K562 (cell line): ENCODE results near the gene EPHB2. TPM values are rescaled to one million over a fixed set of nuclear protein-coding genes. Genes with fewer than 3 reads are reported as not detected.

Experiments
- ATAC-seq: fragments of 200-7000 bp; cut with Tn5 transposase; 3 replicates; pipeline ENCODE4 v1.9.1; 2020; ENCODE audit warnings: moderate library complexity
- BruUV-seq: library from RNA; stranded (reverse); fragments of 400-500 nt; replicated peaks from 2 replicates; lab custom pipeline; 2021; lab: Mats Ljungman, UMichigan
- CTCF ChIA-PET: fragments of 300-600 bp; formaldehyde crosslinking; extraction: SDS; loops from one replicate; lab custom pipeline; 2021; ENCODE audit warnings: low intra/inter-chr PET ratio; lab: Yijun Ruan, JAX
- POLR2A ChIA-PET: fragments of 300-600, 350-650 bp; sonication (Branson Sonifier 250); formaldehyde crosslinking; extraction: SDS; loops from one replicate; lab custom pipeline; 2021; ENCODE audit warnings: antibody characterized with exemption, inconsistent platforms; lab: Yijun Ruan, JAX
- DNase-seq, 4 experiments: peaks; one replicate each; pipeline versions ENCODE4 v3.0.0 to v3.0.0-alpha.2; 2011 to 2018; ENCODE audit warnings: low spot score in 3 of 4, mixed read lengths in 3 of 4; ENCODE audit errors: extremely low read depth in 1 of 4
- FAIRE-seq: peaks from 2 replicates; lab custom pipeline; 2011; peaks lifted over from hg19 to GRCh38; lab: Jason Lieb, UNC
- H2AFZ ChIP-seq: 2 replicates; pipeline ENCODE4 v1.6.0; 2011; ENCODE audit warnings: low read depth, low read length, control low read depth, inconsistent platforms
- H3K27ac ChIP-seq: fragments of 200-600 bp; 3 replicates; pipeline ENCODE4 v1.8.0; 2011; ENCODE audit warnings: low read depth, mild to moderate bottlenecking, control low read depth, inconsistent platforms, low read length, moderate library complexity, mixed read lengths; ENCODE audit errors: extremely low read depth
- H3K27me3 ChIP-seq, 2 experiments: fragments of 300-600 bp in 1 of 2; 2 replicates in 1 of 2; 3 replicates in 1 of 2; pipeline versions ENCODE4 v1.6.0 to v1.8.0; 2011; ENCODE audit warnings: inconsistent platforms in 2 of 2, low read length in 2 of 2, mild to moderate bottlenecking in 1 of 2, mixed read lengths in 1 of 2, moderate library complexity in 1 of 2; ENCODE audit not compliant: control insufficient read depth in 2 of 2, insufficient read depth in 2 of 2
- H3K36me3 ChIP-seq: fragments of 300-600 bp; 3 replicates; pipeline ENCODE4 v1.8.0; 2011; ENCODE audit warnings: mild to moderate bottlenecking, low read length, inconsistent platforms; ENCODE audit not compliant: control insufficient read depth, insufficient read depth
- H3K4me1 ChIP-seq, 2 experiments: fragments of 200-600 bp in 1 of 2; replicated peaks in 1 of 2; 2 replicates in 1 of 2; 3 replicates in 1 of 2; pipeline versions ENCODE4 v1.5.1 to v1.8.0; 2011; ENCODE audit warnings: inconsistent platforms in 2 of 2, low read length in 2 of 2, mild to moderate bottlenecking in 1 of 2, mixed read lengths in 1 of 2, moderate library complexity in 1 of 2; ENCODE audit not compliant: control insufficient read depth in 2 of 2, insufficient read depth in 2 of 2
- H3K4me2 ChIP-seq: 2 replicates; pipeline ENCODE4 v1.6.1; 2011; ENCODE audit warnings: low read length, control low read depth, inconsistent platforms, mixed read lengths; ENCODE audit not compliant: insufficient read depth
- H3K4me3 ChIP-seq: fragments of 200-600 bp; sonication (generic), shearing (Covaris generic); 2 replicates; pipeline ENCODE4 v1.5.1; 2016; ENCODE audit warnings: control low read depth, inconsistent platforms
- H3K79me2 ChIP-seq: fragments of 200-600 bp; 3 replicates; pipeline ENCODE4 v1.8.0; 2011; ENCODE audit warnings: low read length, inconsistent platforms; ENCODE audit not compliant: control insufficient read depth, insufficient read depth
- H3K9ac ChIP-seq, 2 experiments: 2 replicates each; pipeline versions ENCODE4 v1.6.0 to v1.6.1; 2011; ENCODE audit warnings: low read depth in 2 of 2, low read length in 2 of 2, control low read depth in 1 of 2, inconsistent platforms in 1 of 2, mild to moderate bottlenecking in 1 of 2, mixed read lengths in 1 of 2; ENCODE audit not compliant: insufficient read depth in 1 of 2
- H3K9me1 ChIP-seq: one replicate; pipeline ENCODE4 v1.6.0; 2011; ENCODE audit warnings: inconsistent platforms, mild to moderate bottlenecking, low read length, moderate library complexity; ENCODE audit not compliant: control insufficient read depth, insufficient read depth
- H3K9me3 ChIP-seq: replicated peaks from 2 replicates; pipeline ENCODE4 v1.5.1; 2011; ENCODE audit warnings: low read depth, low read length, inconsistent platforms; ENCODE audit not compliant: control insufficient read depth, insufficient read depth
- H4K20me1 ChIP-seq: replicated peaks from 2 replicates; pipeline ENCODE4 v1.6.1; 2011; ENCODE audit warnings: low read length, inconsistent platforms, mixed read lengths; ENCODE audit not compliant: control insufficient read depth, insufficient read depth
- KLF1 ChIP-seq: fragments of 450-650 bp; IDR thresholded peaks from 2 replicates; pipeline ENCODE4 v1.6.1; 2016; ENCODE audit warnings: missing genetic modification characterization, missing compliant biosample characterization
- NFIC ChIP-seq: fragments of 450-650 bp; IDR thresholded peaks from 2 replicates; pipeline ENCODE4 v1.6.1; 2017; ENCODE audit warnings: mild to moderate bottlenecking, inconsistent platforms
- NFRKB ChIP-seq: fragments of 450-650 bp; IDR thresholded peaks from 2 replicates; pipeline ENCODE4 v1.6.1; 2016; ENCODE audit warnings: low read depth
- PHTF2 ChIP-seq: fragments of 250-450 bp; sonication (Bioruptor Pico); IDR thresholded peaks from 2 replicates; pipeline ENCODE4 v1.5.0; 2021; ENCODE audit warnings: mild to moderate bottlenecking
- RHOXF2B ChIP-seq: fragments of 250-450 bp; sonication (Bioruptor Pico); conservative IDR thresholded peaks from 2 replicates; pipeline ENCODE4 v1.5.1; 2021
- RUNX1 ChIP-seq: sonication (generic); IDR thresholded peaks from 2 replicates; pipeline ENCODE4 v1.6.1; 2016; ENCODE audit warnings: antibody characterized with exemption, low read depth
- TAF15 ChIP-seq: fragments of 200-400 bp; formaldehyde crosslinking; IDR thresholded peaks from 2 replicates; pipeline ENCODE4 v1.6.1; 2017; ENCODE audit warnings: mild to moderate bottlenecking, low read depth, low read length, moderate library complexity
- TEAD4 ChIP-seq, 2 experiments: sonication (generic) in 1 of 2; formaldehyde crosslinking in 1 of 2; IDR thresholded peaks; 2 replicates each; pipeline versions ENCODE4 v1.6.1 to v1.8.0; 2012 to 2022; ENCODE audit warnings: borderline replicate concordance in 1 of 2, inconsistent platforms in 1 of 2, low read length in 1 of 2, mild to moderate bottlenecking in 1 of 2, missing genetic modification reagents in 1 of 2
- WHSC1 ChIP-seq: IDR thresholded peaks from one replicate; pipeline ENCODE4 v1.6.1; 2012; ENCODE audit warnings: low read length, control low read depth, inconsistent platforms
- ZFP30 ChIP-seq: fragments of 250-450 bp; sonication (Bioruptor Pico); IDR thresholded peaks from 2 replicates; pipeline ENCODE4 v1.8.0; 2022; ENCODE audit warnings: moderate library complexity, mild to moderate bottlenecking, inconsistent platforms, borderline replicate concordance
- ZFPM2 ChIP-seq: fragments of 250-450 bp; sonication (Bioruptor Pico); IDR thresholded peaks from 2 replicates; pipeline ENCODE4 v1.5.1; 2022; ENCODE audit warnings: mild to moderate bottlenecking
- ZNF134 ChIP-seq: fragments of 250-450 bp; sonication (Bioruptor Pico); conservative IDR thresholded peaks from 2 replicates; pipeline ENCODE4 v1.4.0; 2020
- ZNF224 ChIP-seq: sonication (generic); formaldehyde crosslinking; IDR thresholded peaks from 2 replicates; pipeline ENCODE4 v1.8.0; 2022; ENCODE audit warnings: mild to moderate bottlenecking, missing genetic modification reagents
- ZNF699 ChIP-seq: fragments of 250-450 bp; sonication (Bioruptor Pico); IDR thresholded peaks from 2 replicates; pipeline ENCODE4 v1.8.0; 2021; ENCODE audit warnings: mild to moderate bottlenecking, moderate library complexity; ENCODE audit not compliant: insufficient replicate concordance
- WGBS: fragments of 100-300 bp; shearing (Covaris generic); methylation state at CpG from one replicate; pipeline ENCODE4 v1.1.6; 2016; ENCODE audit warnings: low coverage, mixed read lengths; ENCODE audit not compliant: insufficient coverage; ENCODE audit errors: missing lambda C conversion rate; 5-methylcytosine and 5-hydroxymethylcytosine counted together
- in situ Hi-C: fragments of 300-500 bp; cut with MboI; formaldehyde crosslinking; loops from 4 replicates; pipeline ENCODE4 v1.15.0; 2018; ENCODE audit warnings: inconsistent platforms, mixed read lengths
- intact Hi-C: fragments of 100-400 bp; cut with micrococcal nuclease; formaldehyde crosslinking; loops from 2 replicates; pipeline ENCODE4 v1.14.2; 2022
- polyA plus RNA-seq, 8 experiments: library from polyadenylated mRNA; depleted of rRNA in 4 of 8; stranded (reverse) in 5 of 8; unstranded in 3 of 8; fragments of >200 nt; fragmentation: Nextera tagmentation in 2 of 8; fragmentation: Illumina TruSeq in 1 of 8; extraction: Ambion mirVana in 2 of 8; extraction: Trizol in 1 of 8; gene quantifications; 2 replicates each; pipeline versions ENCODE4 v1.2.1 to v1.2.3, GENCODE V29; 2011 to 2014; ENCODE audit warnings: inconsistent platforms in 1 of 8, missing spikeins in 1 of 8
- total RNA-seq, 7 experiments: library from RNA; depleted of rRNA in 6 of 7; stranded (reverse); fragments of >200 nt in 6 of 7; fragmentation: Illumina TruSeq in 2 of 7; extraction: Trizol in 2 of 7; gene quantifications; 2 replicates each; pipeline versions ENCODE4 v1.2.1 to v1.2.3, GENCODE V29; 2011 to 2021; ENCODE audit warnings: low replicate concordance in 1 of 7
- TF ChIP-seq, protein P1 (sequence below): sonication (generic); formaldehyde crosslinking; IDR thresholded peaks from 2 replicates; pipeline ENCODE4 v1.5.0; 2020; ENCODE audit warnings: missing genetic modification reagents

Gene EPHB2
- total and polyA plus RNA-seq, 9 of the 15 experiments (the other 6 are each of a cell fraction or from before 2014, with no cell fraction given), result not detected

DNA sequence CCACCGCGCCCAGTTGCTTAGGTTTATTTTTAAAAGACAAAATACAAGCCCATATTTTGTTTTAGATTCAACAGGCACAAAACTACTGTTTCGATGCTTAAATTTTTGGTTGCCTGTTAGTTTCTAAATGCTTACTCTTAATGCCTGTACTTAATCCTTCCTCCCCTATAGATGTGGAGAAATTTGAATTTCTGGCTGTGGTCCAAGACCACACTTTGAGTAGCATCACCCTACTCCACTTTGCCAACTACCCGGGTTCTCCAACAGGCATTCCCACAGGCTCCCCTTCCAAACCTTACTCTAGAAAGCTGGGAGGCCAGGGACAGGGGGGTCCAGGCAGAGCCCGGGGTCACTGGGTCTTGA lies 242.0 kb downstream of the EPHB2 start:
- no TSS peak for BruUV-seq
- ChIA-PET POLR2A (interaction anchor here (0.5 kb wide), 1 partner anchor 144 kb away, joined by 3 read pairs; no protein-coding TSS in a partner anchor), CTCF (no interaction called here)
- no peak overlapping the region for H3K4me3 ChIP-seq
- H3K9me3 ChIP-seq, result no peaks in the 10 kb centered on the region
- peaks cover 15 to 43% of the 10 kb centered on the region in 2 experiments; a peak in 4 of 5 replicates for H3K27me3 ChIP-seq
- TF ChIP-seq NFIC (peak; percentile 53), ZFP30 (CRISPR knock-in tag) (no peak), TEAD4 (IDR thresholded peaks at IDR 0.05; ENCODE audit: low read length) (no peak), TEAD4 (CRISPR knock-in tag; IDR thresholded peaks at IDR 0.05; ENCODE audit: borderline replicate concordance) (no peak)
- no peaks in the 10 kb centered on the region for H3K36me3 ChIP-seq
- FAIRE-seq (no peak), DNase-seq (no peak), ATAC-seq (no peak)
- peaks cover 0 to 12% of the 10 kb centered on the region in 2 experiments; a peak in 1 of 5 replicates for H3K4me1 ChIP-seq
- H3K27ac ChIP-seq, result no peak overlapping the region
- H3K9ac ChIP-seq, result no peak overlapping the region
- intact Hi-C loops (no loop called here), in situ Hi-C loops (no loop called here)
- no peaks in the 10 kb centered on the region for H3K9me1 ChIP-seq
- H3K4me2 ChIP-seq, result no peak overlapping the region
- H2AFZ ChIP-seq, result no peak overlapping the region
- H4K20me1 ChIP-seq, result no peaks in the 10 kb centered on the region; the same call in 1 of the 2 replicates
- WGBS, result 7% methylated on average over 5 of the region's 5 CpGs
- H3K79me2 ChIP-seq, result no peaks in the 10 kb centered on the region

DNA sequence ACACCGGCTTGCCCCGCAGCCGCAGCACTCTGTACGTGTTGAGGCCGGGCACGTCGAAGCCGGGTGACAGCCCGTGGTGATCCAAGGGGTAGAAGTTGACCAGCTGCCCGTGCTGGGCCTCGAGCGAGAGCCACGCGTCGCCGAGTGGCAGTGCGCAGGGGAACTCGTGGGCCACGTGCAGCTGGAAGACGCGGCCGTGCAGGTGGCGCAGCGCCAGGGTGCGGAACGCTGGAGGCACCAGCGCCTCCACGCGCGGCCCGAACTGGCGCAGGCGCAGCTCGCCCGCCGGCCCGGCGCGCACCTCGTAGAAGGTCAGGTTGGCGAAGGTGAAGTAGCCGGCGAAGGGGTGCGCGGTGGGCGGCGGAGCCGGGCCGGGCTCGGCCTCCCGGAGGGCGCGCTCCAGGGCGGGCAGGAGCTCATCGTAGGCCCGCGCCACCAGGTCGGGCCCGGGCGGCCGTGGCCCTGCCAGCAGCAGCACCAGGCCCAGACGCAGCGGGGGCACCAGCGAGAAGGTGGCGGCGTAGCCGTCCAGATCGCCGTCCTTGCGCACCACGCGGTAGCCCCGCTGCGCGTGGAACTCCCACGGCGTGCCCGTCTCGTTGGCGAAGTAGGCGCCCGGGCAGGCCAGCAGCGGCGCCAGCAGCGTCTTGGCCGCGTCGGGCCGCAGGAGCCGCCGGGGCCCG lies 242.6 kb downstream of the EPHB2 start:
- 33% methylated on average over 69 of the region's 92 CpGs for WGBS
- Histone ChIP-seq H3K4me3 (no peak overlapping the region), H3K4me1 (peaks cover 0 to 12% of the 10 kb centered on the region in 2 experiments; a peak in 1 of 5 replicates), H3K9ac (no peak overlapping the region), H3K36me3 (no peaks in the 10 kb centered on the region), H3K4me2 (no peak overlapping the region), H3K9me3 (no peaks in the 10 kb centered on the region), H3K27ac (no peak overlapping the region), H3K79me2 (no peaks in the 10 kb centered on the region), H2AFZ (no peak overlapping the region), H3K27me3 (peaks cover 15 to 39% of the 10 kb centered on the region in 2 experiments; a peak in 4 of 5 replicates), H4K20me1 (no peaks in the 10 kb centered on the region; the same call in 1 of the 2 replicates), H3K9me1 (no peaks in the 10 kb centered on the region)
- ChIA-PET CTCF (no interaction called here), POLR2A (no interaction called here)
- in situ Hi-C loops (no loop called here), intact Hi-C loops (no loop called here)
- DNase-seq (no peak), FAIRE-seq (no peak), ATAC-seq (no peak)
- no TSS peak for BruUV-seq
- TF ChIP-seq PHTF2 (CRISPR knock-in tag) (no peak), RHOXF2B (CRISPR knock-in tag) (no peak), NFRKB (no peak), ZNF699 (no peak), ZNF224 (CRISPR knock-in tag) (no peak), RUNX1 (no peak), TAF15 (no peak), ZNF134 (CRISPR knock-in tag) (no peak), KLF1 (tag) (no peak), WHSC1 (no peak), ZFPM2 (CRISPR knock-in tag) (no peak)
- TF ChIP-seq, protein P1, sequence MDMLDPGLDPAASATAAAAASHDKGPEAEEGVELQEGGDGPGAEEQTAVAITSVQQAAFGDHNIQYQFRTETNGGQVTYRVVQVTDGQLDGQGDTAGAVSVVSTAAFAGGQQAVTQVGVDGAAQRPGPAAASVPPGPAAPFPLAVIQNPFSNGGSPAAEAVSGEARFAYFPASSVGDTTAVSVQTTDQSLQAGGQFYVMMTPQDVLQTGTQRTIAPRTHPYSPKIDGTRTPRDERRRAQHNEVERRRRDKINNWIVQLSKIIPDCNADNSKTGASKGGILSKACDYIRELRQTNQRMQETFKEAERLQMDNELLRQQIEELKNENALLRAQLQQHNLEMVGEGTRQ, result no peak
